Smooth muscle cell (in vitro differentiated cells): ENCODE data around the gene RGL1. TPM values are rescaled to one million over a fixed set of nuclear protein-coding genes. Genes with fewer than 3 reads are reported as not detected.

Experiments used
- DNase-seq: peaks from one replicate; lab custom pipeline; 2025; ENCODE audit not compliant: unreplicated experiment; lab: John Stamatoyannopoulos, UW
- H2AFZ ChIP-seq: fragments of 200-600 bp; sonication (generic); 2 replicates; pipeline ENCODE4 v1.6.0; 2016; ENCODE audit warnings: antibody characterized with exemption, low read depth, mild to moderate bottlenecking
- H3F3A ChIP-seq: fragments of 200-600 bp; sonication (generic); 2 replicates; pipeline ENCODE4 v1.6.0; 2017; ENCODE audit warnings: antibody characterized with exemption, low read depth
- H3K27ac ChIP-seq: fragments of 200-600 bp; sonication (generic); 2 replicates; pipeline ENCODE4 v1.5.1; 2016; ENCODE audit warnings: low read depth, mild to moderate bottlenecking
- H3K27me3 ChIP-seq: fragments of 200-600 bp; sonication (generic); 2 replicates; pipeline ENCODE4 v1.6.1; 2016; ENCODE audit warnings: low read depth, mild to moderate bottlenecking
- H3K36me3 ChIP-seq: fragments of 200-600 bp; sonication (generic); 2 replicates; pipeline ENCODE4 v1.5.1; 2016; ENCODE audit warnings: low read depth
- H3K4me1 ChIP-seq: fragments of 200-600 bp; sonication (generic); 2 replicates; pipeline ENCODE4 v1.5.1; 2016; ENCODE audit warnings: low read depth
- H3K4me2 ChIP-seq: fragments of 200-600 bp; sonication (generic); 2 replicates; pipeline ENCODE4 v1.6.0; 2016; ENCODE audit warnings: mild to moderate bottlenecking
- H3K4me3 ChIP-seq: fragments of 200-600 bp; sonication (generic); 2 replicates; pipeline ENCODE4 v1.5.1; 2016; ENCODE audit warnings: mild to moderate bottlenecking
- H3K79me2 ChIP-seq: fragments of 200-600 bp; sonication (generic); 2 replicates; pipeline ENCODE4 v1.6.0; 2016; ENCODE audit warnings: low read depth, mild to moderate bottlenecking
- H3K9ac ChIP-seq: fragments of 200-600 bp; sonication (generic); 2 replicates; pipeline ENCODE4 v1.6.0; 2016; ENCODE audit warnings: low read depth
- H3K9me3 ChIP-seq: fragments of 200-600 bp; sonication (generic); replicated peaks from 2 replicates; pipeline ENCODE4 v1.5.1; 2016; ENCODE audit warnings: low read depth
- H4K20me1 ChIP-seq: fragments of 200-600 bp; sonication (generic); 2 replicates; pipeline ENCODE4 v1.6.0; 2016; ENCODE audit warnings: low read depth
- WGBS: methylation state at CpG from one replicate; pipeline ENCODE4 v1.1.7; 2016; ENCODE audit warnings: low lambda C conversion rate; 5-methylcytosine and 5-hydroxymethylcytosine counted together
- polyA plus RNA-seq: library from polyadenylated mRNA; unstranded; fragments of >200 nt; fragmentation: Nextera tagmentation; extraction: Ambion mirVana; gene quantifications from 2 replicates; pipeline ENCODE4 v1.2.1, GENCODE V29; 2016
- total RNA-seq: library from RNA; depleted of rRNA; stranded (reverse); fragments of >200 nt; gene quantifications from 2 replicates; pipeline ENCODE4 v1.2.3, GENCODE V29; 2014
- TF ChIP-seq, protein P1 (sequence below): fragments of 200-600 bp; sonication (generic); IDR thresholded peaks from 2 replicates; pipeline ENCODE4 v1.5.1; 2017; ENCODE audit warnings: borderline replicate concordance, mild to moderate bottlenecking, antibody characterized with exemption; ENCODE audit not compliant: insufficient read depth, poor library complexity, severe bottlenecking

The RGL1 gene
- total and polyA plus RNA-seq, 2 experiments from 2014 or later: 21.1 to 21.4 TPM

DNA sequence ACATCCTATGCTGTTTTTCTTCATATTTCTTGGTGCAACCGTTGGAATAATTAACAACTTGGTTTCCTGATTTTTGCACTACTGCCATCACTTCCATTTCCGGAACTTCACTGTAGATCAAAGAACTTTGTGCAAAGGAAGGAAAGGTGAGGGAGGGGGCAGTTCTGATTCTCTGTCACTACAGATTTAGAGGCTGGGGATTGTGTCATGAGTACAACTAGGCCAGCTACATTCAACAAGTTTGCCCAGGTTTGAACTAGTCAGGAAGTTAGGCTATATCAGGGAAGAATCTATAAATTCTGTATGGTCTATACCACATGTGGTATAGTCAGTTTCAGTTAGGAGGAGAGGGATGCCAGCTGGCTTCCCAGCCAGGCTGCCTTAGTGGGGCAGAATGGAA, 84.2 kb downstream of the RGL1 start:
- Histone ChIP-seq H3K27ac (no peak overlapping the region), H2AFZ (no peak overlapping the region), H3K4me3 (no peak overlapping the region), H3K36me3 (peaks cover 32% of the 10 kb centered on the region), H3K27me3 (no peaks in the 10 kb centered on the region), H3F3A (peaks cover 7% of the 10 kb centered on the region), H3K9me3 (no peaks in the 10 kb centered on the region), H4K20me1 (no peaks in the 10 kb centered on the region), H3K4me1 (no peaks in the 10 kb centered on the region), H3K4me2 (no peak overlapping the region), H3K79me2 (no peaks in the 10 kb centered on the region), H3K9ac (no peak overlapping the region)
- 95% methylated on average over 2 of the region's 2 CpGs for WGBS
- TF ChIP-seq, protein P1, sequence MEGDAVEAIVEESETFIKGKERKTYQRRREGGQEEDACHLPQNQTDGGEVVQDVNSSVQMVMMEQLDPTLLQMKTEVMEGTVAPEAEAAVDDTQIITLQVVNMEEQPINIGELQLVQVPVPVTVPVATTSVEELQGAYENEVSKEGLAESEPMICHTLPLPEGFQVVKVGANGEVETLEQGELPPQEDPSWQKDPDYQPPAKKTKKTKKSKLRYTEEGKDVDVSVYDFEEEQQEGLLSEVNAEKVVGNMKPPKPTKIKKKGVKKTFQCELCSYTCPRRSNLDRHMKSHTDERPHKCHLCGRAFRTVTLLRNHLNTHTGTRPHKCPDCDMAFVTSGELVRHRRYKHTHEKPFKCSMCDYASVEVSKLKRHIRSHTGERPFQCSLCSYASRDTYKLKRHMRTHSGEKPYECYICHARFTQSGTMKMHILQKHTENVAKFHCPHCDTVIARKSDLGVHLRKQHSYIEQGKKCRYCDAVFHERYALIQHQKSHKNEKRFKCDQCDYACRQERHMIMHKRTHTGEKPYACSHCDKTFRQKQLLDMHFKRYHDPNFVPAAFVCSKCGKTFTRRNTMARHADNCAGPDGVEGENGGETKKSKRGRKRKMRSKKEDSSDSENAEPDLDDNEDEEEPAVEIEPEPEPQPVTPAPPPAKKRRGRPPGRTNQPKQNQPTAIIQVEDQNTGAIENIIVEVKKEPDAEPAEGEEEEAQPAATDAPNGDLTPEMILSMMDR: no peak
- no peak for DNase-seq

GRCh38 chr1:183891158-183891856, 86.4 kb downstream of the RGL1 start:
- no peak for DNase-seq
- WGBS: 93% methylated on average over 3 of the region's 3 CpGs
- H3K36me3 ChIP-seq: peaks cover 18% of the 10 kb centered on the region
- H3K9me3 ChIP-seq: no peaks in the 10 kb centered on the region
- no peaks in the 10 kb centered on the region for H3K79me2 ChIP-seq
- no peaks in the 10 kb centered on the region for H3K27me3 ChIP-seq
- no peak overlapping the region for H3K27ac ChIP-seq
- H3K4me2 ChIP-seq: no peak overlapping the region
- H3K4me1 ChIP-seq: no peaks in the 10 kb centered on the region
- TF ChIP-seq, protein P1: no peak
- H3K9ac ChIP-seq: no peak overlapping the region
- no peak overlapping the region for H2AFZ ChIP-seq
- no peak overlapping the region for H3K4me3 ChIP-seq
- peaks cover 7% of the 10 kb centered on the region for H3F3A ChIP-seq
- no peaks in the 10 kb centered on the region for H4K20me1 ChIP-seq

GRCh38 chr1:183892351-183892793, 87.5 kb downstream of the RGL1 start:
- Histone ChIP-seq H3K9me3 (no peaks in the 10 kb centered on the region), H3K4me2 (no peak overlapping the region), H2AFZ (no peak overlapping the region), H3K27me3 (no peaks in the 10 kb centered on the region), H3K36me3 (peaks cover 18% of the 10 kb centered on the region), H3F3A (peaks cover 7% of the 10 kb centered on the region), H3K79me2 (no peaks in the 10 kb centered on the region), H3K4me1 (no peaks in the 10 kb centered on the region), H3K27ac (no peak overlapping the region), H3K4me3 (no peak overlapping the region), H3K9ac (no peak overlapping the region), H4K20me1 (no peaks in the 10 kb centered on the region)
- TF ChIP-seq, protein P1: no peak
- no peak for DNase-seq
